HUES6 (cell line): ENCODE data around the gene ASB1.
"Not testable (repeated sequence)": the region's sequence is repeated elsewhere in the genome, so short reads cannot be mapped to it uniquely, and the experiment has no call there.

Source experiments
- H3K27ac ChIP-seq: 2 replicates; pipeline ENCODE4 v1.7.0; 2013; ENCODE audit warnings: low read depth, mild to moderate bottlenecking, low read length, inconsistent platforms
- H3K27me3 ChIP-seq: 2 replicates; pipeline ENCODE4 v1.6.1; 2013; ENCODE audit warnings: low read length; ENCODE audit not compliant: control insufficient read depth, insufficient read depth
- H3K36me3 ChIP-seq: 2 replicates; pipeline ENCODE4 v1.6.1; 2013; ENCODE audit warnings: low read length; ENCODE audit not compliant: control insufficient read depth, insufficient read depth
- H3K4me1 ChIP-seq: 2 replicates; pipeline ENCODE4 v1.6.1; 2013; ENCODE audit warnings: low read length; ENCODE audit not compliant: control insufficient read depth, insufficient read depth
- H3K4me3 ChIP-seq: 2 replicates; pipeline ENCODE4 v1.5.1; 2013; ENCODE audit warnings: low read depth, low read length
- H3K9ac ChIP-seq: one replicate; pipeline ENCODE4 v1.6.1; 2013; ENCODE audit warnings: mild to moderate bottlenecking, low read length
- H3K9me3 ChIP-seq: 2 replicates; pipeline ENCODE4 v1.6.1; 2013; ENCODE audit warnings: low read depth, low read length; ENCODE audit not compliant: control insufficient read depth, insufficient read depth

The ASB1 gene

DNA sequence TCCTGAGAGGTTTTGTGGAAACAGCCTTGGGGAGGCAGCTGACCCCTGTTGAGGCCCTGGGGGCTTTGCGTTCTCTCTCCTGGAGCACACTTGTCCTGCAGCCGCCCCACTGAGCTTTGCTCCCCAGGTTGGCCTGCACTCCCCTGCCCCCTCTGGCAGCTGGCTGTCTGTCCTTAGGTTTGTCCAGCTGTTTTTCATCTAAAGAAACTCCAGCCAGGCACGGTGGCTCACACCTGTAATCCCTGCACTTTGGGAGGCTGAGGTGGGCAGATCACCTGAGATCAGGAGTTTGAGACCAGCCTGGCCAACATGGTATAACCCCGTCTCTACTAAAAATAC lies 21.5 kb upstream of the ASB1 start:
- H3K36me3 ChIP-seq, H3K9ac ChIP-seq, H3K27me3 ChIP-seq, H3K27ac ChIP-seq, H3K9me3 ChIP-seq, H3K4me3 ChIP-seq: not testable (repeated sequence)
- H3K4me1 ChIP-seq, result peaks cover 12% of the 10 kb centered on the region

GRCh38 chr2:238406221-238406997 lies 20.3 kb upstream of the ASB1 start:
- Histone ChIP-seq H3K36me3 (no peaks in the 10 kb centered on the region), H3K4me1 (peaks cover 12% of the 10 kb centered on the region), H3K9ac (no peak overlapping the region), H3K27ac (no peak overlapping the region), H3K9me3 (no peaks in the 10 kb centered on the region), H3K4me3 (no peak overlapping the region), H3K27me3 (no peaks in the 10 kb centered on the region)

GRCh38 chr2:238406998-238407285 lies 19.8 kb upstream of the ASB1 start:
- no peak overlapping the region for H3K27ac ChIP-seq
- H3K4me1 ChIP-seq, result peaks cover 12% of the 10 kb centered on the region
- no peak overlapping the region for H3K4me3 ChIP-seq
- H3K27me3 ChIP-seq, result no peaks in the 10 kb centered on the region
- H3K36me3 ChIP-seq, result no peaks in the 10 kb centered on the region
- H3K9me3 ChIP-seq, result no peaks in the 10 kb centered on the region
- no peak overlapping the region for H3K9ac ChIP-seq

DNA sequence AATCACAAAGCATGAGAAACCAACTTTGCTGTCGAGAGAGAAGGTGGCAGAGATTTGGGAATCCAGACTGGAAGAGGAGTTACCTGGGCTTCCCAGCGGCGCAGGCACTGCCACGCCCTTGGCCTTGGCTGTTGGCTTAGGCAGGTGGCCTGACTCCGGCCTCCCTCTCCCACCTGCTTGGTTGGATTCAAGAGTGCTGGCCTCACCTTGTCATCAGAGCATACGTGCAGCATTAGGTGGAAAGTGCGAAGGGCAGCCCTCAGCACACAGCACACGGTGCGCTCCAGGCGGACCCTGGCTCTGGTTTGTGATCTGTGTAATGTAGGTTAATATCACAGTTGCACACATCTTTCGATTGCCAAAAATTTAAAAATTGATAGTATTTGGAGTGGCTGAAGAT lies 19.2 kb upstream of the ASB1 start:
- Histone ChIP-seq H3K9me3 (no peaks in the 10 kb centered on the region), H3K4me3 (no peak overlapping the region), H3K27me3 (no peaks in the 10 kb centered on the region), H3K9ac (no peak overlapping the region), H3K4me1 (peaks cover 12% of the 10 kb centered on the region), H3K36me3 (no peaks in the 10 kb centered on the region), H3K27ac (no peak overlapping the region)

- Histone ChIP-seq H3K4me1 (peaks cover 12% of the 10 kb centered on the region), H3K36me3 (no peaks in the 10 kb centered on the region), H3K27ac (no peak overlapping the region)
Observed at GRCh38 chr2:238408615-238409340, 17.9 kb upstream of the ASB1 start.

DNA sequence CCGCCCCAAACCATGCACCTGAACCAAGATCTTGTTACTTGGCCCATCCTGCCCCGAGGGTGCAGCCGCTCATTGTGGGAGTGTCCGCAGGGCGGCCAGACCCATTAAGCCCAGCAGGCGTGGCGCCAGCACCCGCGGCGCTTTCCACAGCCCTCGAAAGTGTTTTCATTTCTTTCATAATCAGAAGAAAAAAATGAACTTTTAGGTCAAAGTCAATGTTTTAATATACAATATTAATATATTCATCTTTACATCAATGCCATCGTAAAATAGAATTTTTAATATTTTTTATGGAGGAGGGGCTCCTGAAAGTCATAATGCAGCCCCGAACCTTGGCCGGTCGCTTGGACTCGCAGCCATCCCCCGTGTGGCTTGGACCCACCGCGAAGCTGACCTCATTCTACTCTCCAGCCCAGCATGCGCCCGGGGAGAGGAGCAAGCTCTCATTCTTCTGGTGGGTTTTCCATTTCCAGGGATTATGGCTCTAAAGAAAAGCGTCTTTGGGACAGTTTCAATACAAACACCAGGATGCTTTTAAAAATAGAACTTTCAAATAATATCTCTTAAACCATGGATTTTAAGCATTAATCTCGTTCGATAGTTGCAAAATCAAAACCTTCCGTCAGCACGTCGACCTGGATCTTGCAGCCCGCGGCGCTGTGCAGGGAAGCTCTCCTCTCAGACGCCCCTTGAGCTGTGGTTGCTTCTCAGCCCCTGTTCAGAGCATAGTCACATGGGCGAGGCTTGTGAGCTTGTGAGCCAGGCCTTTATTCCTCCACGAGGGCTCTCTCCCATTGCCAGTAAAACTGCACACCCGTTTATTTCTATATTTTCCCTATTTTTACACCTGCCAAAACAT lies 17.2 kb upstream of the ASB1 start:
- no peaks in the 10 kb centered on the region for H3K27me3 ChIP-seq
- no peak overlapping the region for H3K27ac ChIP-seq
- peaks cover 10% of the 10 kb centered on the region for H3K4me1 ChIP-seq
- no peaks in the 10 kb centered on the region for H3K9me3 ChIP-seq
- no peak overlapping the region for H3K9ac ChIP-seq
- H3K4me3 ChIP-seq, result no peak overlapping the region
- H3K36me3 ChIP-seq, result no peaks in the 10 kb centered on the region

More at GRCh38 chr2:238408615-238409340, 17.9 kb upstream of the ASB1 start:
- Histone ChIP-seq H3K9me3 (no peaks in the 10 kb centered on the region), H3K27me3 (no peaks in the 10 kb centered on the region), H3K9ac (peak overlapping the region; percentile 1), H3K4me3 (no peak overlapping the region)

DNA sequence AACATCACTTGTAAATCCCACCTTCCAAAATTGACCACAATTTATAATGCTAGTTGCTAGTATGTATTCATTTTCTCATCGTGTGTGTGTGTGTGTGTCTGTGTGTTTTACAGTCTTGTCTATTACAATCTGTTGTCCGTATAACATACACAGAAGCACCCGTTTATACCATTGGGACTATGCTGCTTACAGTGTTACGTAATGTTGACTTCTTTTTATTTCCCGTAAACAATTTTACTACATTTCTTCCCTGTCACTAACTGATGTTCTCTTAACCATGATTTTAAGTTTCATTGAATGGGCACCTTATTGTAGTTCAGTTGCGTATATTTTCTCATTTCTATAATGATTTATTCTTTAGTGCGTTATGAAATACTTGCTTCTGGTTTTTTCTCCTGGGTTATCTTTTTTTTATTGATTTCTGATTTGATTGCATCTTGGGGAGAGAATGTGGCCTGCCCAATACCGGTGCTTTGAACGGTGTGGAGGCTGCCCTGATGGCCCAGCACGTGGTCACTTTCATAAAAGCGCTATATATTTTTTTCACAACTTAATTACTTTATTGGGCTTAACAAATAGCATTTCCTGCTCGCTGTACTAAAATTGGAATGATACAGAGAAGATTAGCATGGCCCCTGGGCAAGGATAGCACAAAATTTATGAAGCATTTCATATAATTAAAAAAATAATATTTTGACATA lies 14.5 kb upstream of the ASB1 start:
- Histone ChIP-seq H3K4me1 (peaks cover 18% of the 10 kb centered on the region), H3K27ac (no peak overlapping the region), H3K27me3 (no peaks in the 10 kb centered on the region), H3K9me3 (peaks cover 12% of the 10 kb centered on the region), H3K9ac (no peak overlapping the region), H3K36me3 (no peaks in the 10 kb centered on the region), H3K4me3 (no peak overlapping the region)

DNA sequence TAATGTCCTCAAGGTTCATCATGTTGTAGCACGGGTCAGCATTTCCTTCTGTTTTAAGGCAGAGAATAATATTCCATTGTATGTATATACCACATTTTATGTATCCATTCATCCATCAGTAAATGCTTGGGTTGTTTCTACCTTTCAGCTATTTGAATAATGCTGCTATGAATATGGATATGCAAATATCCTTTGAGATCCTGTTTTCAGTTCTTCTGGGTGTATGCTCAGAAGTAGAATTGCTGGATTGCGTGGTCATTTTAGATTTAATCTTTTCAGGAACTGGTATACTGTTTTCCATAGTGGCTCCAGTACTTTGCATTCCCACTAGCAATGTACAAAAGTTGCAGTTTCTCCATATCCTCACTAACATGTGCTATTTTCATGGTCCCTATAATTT lies 13.4 kb upstream of the ASB1 start:
- no peak overlapping the region for H3K9ac ChIP-seq
- H3K27me3 ChIP-seq, result no peaks in the 10 kb centered on the region
- no peaks in the 10 kb centered on the region for H3K36me3 ChIP-seq
- no peak overlapping the region for H3K4me3 ChIP-seq
- H3K27ac ChIP-seq, result no peak overlapping the region
- H3K9me3 ChIP-seq, result peaks cover 12% of the 10 kb centered on the region
- peaks cover 18% of the 10 kb centered on the region for H3K4me1 ChIP-seq

GRCh38 chr2:238415036-238415764 lies 11.5 kb upstream of the ASB1 start:
- Histone ChIP-seq H3K27ac (peak overlapping the region; percentile 7; the same call in 1 of the 2 replicates), H3K9me3 (peaks cover 12% of the 10 kb centered on the region), H3K4me1 (peaks cover 12% of the 10 kb centered on the region), H3K9ac (no peak overlapping the region), H3K36me3 (no peaks in the 10 kb centered on the region), H3K27me3 (no peaks in the 10 kb centered on the region), H3K4me3 (no peak overlapping the region)

- Histone ChIP-seq H3K36me3 (no peaks in the 10 kb centered on the region), H3K4me1 (peaks cover 19% of the 10 kb centered on the region), H3K9me3 (peaks cover 12% of the 10 kb centered on the region), H3K9ac (no peak overlapping the region), H3K27me3 (no peaks in the 10 kb centered on the region), H3K4me3 (no peak overlapping the region), H3K27ac (no peak overlapping the region)
Observed at GRCh38 chr2:238415893-238416292, 10.8 kb upstream of the ASB1 start.
